Motor neuron (in vitro differentiated cells): Measurements from ENCODE around the gene PRUNE2. TPM values are rescaled to one million over a fixed set of nuclear protein-coding genes. Genes with fewer than 3 reads are reported as not detected.
A peak's percentile ranks its signal among the peaks of the same experiment; 100 is the strongest.

Experiments used
- ATAC-seq, 8 experiments: fragments of 200-7000 bp; cut with Tn5 transposase; replicated peaks in 6 of 8; 2 replicates each; pipeline ENCODE4 v1.8.0; 2021; ENCODE audit warnings: mild to moderate bottlenecking in 8 of 8, moderate library complexity in 8 of 8
- H3K27ac ChIP-seq, 2 donors: fragments of 250-450 bp; sonication (Bioruptor Pico); 2 replicates each; pipeline ENCODE4 v1.9.0; 2021; ENCODE audit warnings: antibody characterized with exemption in 2 of 2, mild to moderate bottlenecking in 2 of 2, moderate library complexity in 1 of 2
- H3K4me1 ChIP-seq, 2 donors: fragments of 250-450 bp; sonication (Bioruptor Pico); replicated peaks in 1 of 2; 2 replicates each; pipeline ENCODE4 v1.6.1; 2021; ENCODE audit warnings: antibody characterized with exemption in 2 of 2, mild to moderate bottlenecking in 2 of 2, moderate library complexity in 1 of 2
- H3K4me3 ChIP-seq, 5 donors: fragments of 250-450 bp; sonication (Bioruptor Pico); 2 replicates each; pipeline ENCODE4 v1.9.0; 2021; ENCODE audit warnings: antibody characterized with exemption in 5 of 5, mild to moderate bottlenecking in 5 of 5, moderate library complexity in 4 of 5
- WGBS, 10 experiments: fragments of 450-650 bp; shearing (Covaris generic); methylation state at CpG; one replicate each; pipeline ENCODE4 v1.0.0; 2022; 5-methylcytosine and 5-hydroxymethylcytosine counted together
- in situ Hi-C, 9 experiments: fragments of 400-800 bp; cut with MboI; loops; one replicate each; pipeline ENCODE4 v1.15.0; 2021; ENCODE audit warnings: low sequenced_read_pairs in 9 of 9, low pct_unique_long_range_greater_than_20kb in 2 of 9; ENCODE audit not compliant: unreplicated experiment in 9 of 9
- total RNA-seq, 8 experiments: library from RNA; unstranded; fragments of 300-600 nt; gene quantifications; 2 replicates each; pipeline versions ENCODE4 v1.2.3 to v1.2.4, GENCODE V29; 2022

Gene PRUNE2
- total RNA-seq, 8 experiments from 2014 or later, result 0.56 to 54.5 (median 11.4) TPM

- in situ Hi-C loops, result loop anchor here in 3 of 9 experiments (10.0 to 25.0 kb wide), 3 partner anchors 108 to 217 kb away; partner anchors contain the start of gene PCA3 (in 1 of the 3)
- no peak overlapping the region for H3K27ac ChIP-seq
- 0 to 100% (median 85%) methylated on average over 1 of the region's 1 CpG; no CpG with 5 or more reads in 3 of the 10 experiments for WGBS, 10 experiments
- ATAC-seq, result peak in 2 of 8 experiments; percentile 65 to 73
- H3K4me1 ChIP-seq, result no peaks in the 10 kb centered on the region
- no peak overlapping the region for H3K4me3 ChIP-seq
Observed at GRCh38 chr9:76654575-76654974, 251.3 kb downstream of the PRUNE2 start.

- H3K27ac ChIP-seq, result no peak overlapping the region
- in situ Hi-C loops, result loop anchor here in 3 of 9 experiments (10.0 to 25.0 kb wide), 3 partner anchors 108 to 217 kb away; partner anchors contain the start of gene PCA3 (in 1 of the 3)
- no peak overlapping the region for H3K4me3 ChIP-seq
- no peak for ATAC-seq
- no peaks in the 10 kb centered on the region for H3K4me1 ChIP-seq
- 40 to 100% (median 78%) methylated on average over 1 of the region's 1 CpG; no CpG with 5 or more reads in 6 of the 10 experiments for WGBS, 10 experiments
Observed at GRCh38 chr9:76654051-76654461, 251.9 kb downstream of the PRUNE2 start.

GRCh38 chr9:76652894-76653293 lies 253.0 kb downstream of the PRUNE2 start:
- in situ Hi-C loops, result loop anchor here in 3 of 9 experiments (10.0 to 25.0 kb wide), 3 partner anchors 109 to 216 kb away; partner anchors contain the start of gene PCA3 (in 1 of the 3)
- Histone ChIP-seq H3K4me3 (no peak overlapping the region), H3K4me1 (no peaks in the 10 kb centered on the region), H3K27ac (no peak overlapping the region)
- no peak for ATAC-seq
- WGBS, 10 experiments, result 22 to 100% (median 90%) methylated on average over 1 to 2 of the region's 2 CpGs

- Histone ChIP-seq H3K27ac (no peak overlapping the region), H3K4me1 (no peaks in the 10 kb centered on the region), H3K4me3 (no peak overlapping the region)
- WGBS, 10 experiments, result 0 to 93% (median 82%) methylated on average over 1 to 4 of the region's 4 CpGs
- ATAC-seq, result no peak
- in situ Hi-C loops, result loop anchor here in 3 of 9 experiments (10.0 to 25.0 kb wide), 3 partner anchors 111 to 214 kb away; partner anchors contain the start of gene PCA3 (in 1 of the 3)
Observed at GRCh38 chr9:76651119-76651705, 254.7 kb downstream of the PRUNE2 start.

GRCh38 chr9:76650692-76651091 lies 255.2 kb downstream of the PRUNE2 start:
- no peaks in the 10 kb centered on the region for H3K4me1 ChIP-seq
- WGBS, 10 experiments, result 0 to 100% (median 23%) methylated on average over 1 to 2 of the region's 2 CpGs; no CpG with 5 or more reads in 4 of the 10 experiments

GRCh38 chr9:76649894-76650293 lies 256.0 kb downstream of the PRUNE2 start:
- WGBS, 10 experiments, result 86 to 100% (median 100%) methylated on average over 1 to 2 of the region's 2 CpGs; no CpG with 5 or more reads in 2 of the 10 experiments
- ATAC-seq, result no peak
- H3K4me1 ChIP-seq, result no peaks in the 10 kb centered on the region
- H3K27ac ChIP-seq, result no peak overlapping the region
- H3K4me3 ChIP-seq, result no peak overlapping the region
- in situ Hi-C loops, result loop anchor here in 4 of 9 experiments (10.0 to 25.0 kb wide), 3 partner anchors 112 to 213 kb away; partner anchors contain the start of gene PCA3 (in 1 of the 4)

More at GRCh38 chr9:76650692-76651091, 255.2 kb downstream of the PRUNE2 start:
- in situ Hi-C loops, result loop anchor here in 3 of 9 experiments (10.0 to 25.0 kb wide), 3 partner anchors 112 to 213 kb away; partner anchors contain the start of gene PCA3 (in 1 of the 3)
- no peak overlapping the region for H3K4me3 ChIP-seq
- no peak for ATAC-seq
- H3K27ac ChIP-seq, result no peak overlapping the region

GRCh38 chr9:76646249-76646648 lies 259.7 kb downstream of the PRUNE2 start:
- 53 to 100% (median 80%) methylated on average over 1 to 4 of the region's 4 CpGs; no CpG with 5 or more reads in 4 of the 10 experiments for WGBS, 10 experiments
- no peaks in the 10 kb centered on the region for H3K4me1 ChIP-seq
- in situ Hi-C loops, result loop anchor here in 1 of 9 experiments (25.0 kb wide), 1 partner anchor 209 kb away; no protein-coding TSS in a partner anchor
- H3K27ac ChIP-seq, result no peak overlapping the region
- H3K4me3 ChIP-seq, result no peak overlapping the region
- ATAC-seq, result no peak

- 61 to 100% (median 85%) methylated on average over 1 to 10 of the region's 10 CpGs; no CpG with 5 or more reads in 3 of the 10 experiments for WGBS, 10 experiments
- no peak for ATAC-seq
- Histone ChIP-seq H3K4me1 (no peaks in the 10 kb centered on the region), H3K4me3 (no peak overlapping the region), H3K27ac (no peak overlapping the region)
- in situ Hi-C loops, result loop anchor here in 1 of 9 experiments (25.0 kb wide), 1 partner anchor 207 kb away; no protein-coding TSS in a partner anchor
Observed at GRCh38 chr9:76644647-76645250, 261.2 kb downstream of the PRUNE2 start.

GRCh38 chr9:76644171-76644570 lies 261.7 kb downstream of the PRUNE2 start:
- in situ Hi-C loops, result loop anchor here in 1 of 9 experiments (25.0 kb wide), 1 partner anchor 207 kb away; no protein-coding TSS in a partner anchor
- ATAC-seq, result no peak
- H3K4me1 ChIP-seq, result no peaks in the 10 kb centered on the region
- no peak overlapping the region for H3K4me3 ChIP-seq
- no peak overlapping the region for H3K27ac ChIP-seq
- WGBS, 10 experiments, result 66 to 100% (median 82%) methylated on average over 1 to 4 of the region's 4 CpGs; no CpG with 5 or more reads in 1 of the 10 experiments

GRCh38 chr9:76643399-76644117 lies 262.4 kb downstream of the PRUNE2 start:
- 20 to 94% (median 67%) methylated on average over 1 to 6 of the region's 6 CpGs; no CpG with 5 or more reads in 1 of the 10 experiments for WGBS, 10 experiments
- Histone ChIP-seq H3K4me3 (no peak overlapping the region), H3K4me1 (no peaks in the 10 kb centered on the region), H3K27ac (no peak overlapping the region)
- in situ Hi-C loops, result loop anchor here in 1 of 9 experiments (25.0 kb wide), 1 partner anchor 206 kb away; no protein-coding TSS in a partner anchor
- no peak for ATAC-seq

- no peak overlapping the region for H3K4me3 ChIP-seq
- H3K4me1 ChIP-seq, result no peaks in the 10 kb centered on the region
- in situ Hi-C loops, result loop anchor here in 1 of 9 experiments (25.0 kb wide), 1 partner anchor 205 kb away; no protein-coding TSS in a partner anchor
- WGBS, 10 experiments, result 71 to 100% (median 89%) methylated on average over 1 to 4 of the region's 5 CpGs; no CpG with 5 or more reads in 3 of the 10 experiments
- H3K27ac ChIP-seq, result no peak overlapping the region
- ATAC-seq, result no peak
Observed at GRCh38 chr9:76642701-76643209, 263.2 kb downstream of the PRUNE2 start.

- 29 to 89% (median 75%) methylated on average over 1 of the region's 1 CpG; no CpG with 5 or more reads in 3 of the 10 experiments for WGBS, 10 experiments
- ATAC-seq, result peak in 1 of 8 experiments; percentile 30
- in situ Hi-C loops, result loop anchor here in 1 of 9 experiments (25.0 kb wide), 1 partner anchor 205 kb away; no protein-coding TSS in a partner anchor
- H3K4me1 ChIP-seq, result no peaks in the 10 kb centered on the region
- no peak overlapping the region for H3K4me3 ChIP-seq
- no peak overlapping the region for H3K27ac ChIP-seq
Observed at GRCh38 chr9:76642074-76642473, 263.8 kb downstream of the PRUNE2 start.
